Measurements from ENCODE around the gene CLEC2L. TPM values are rescaled to one million over a fixed set of nuclear protein-coding genes. Genes with fewer than 3 reads are reported as not detected.

The CLEC2L gene
- total RNA-seq, 3 donors from 2014 or later, result not detected

GRCh38 chr7:139492293-139492692 lies 31.2 kb upstream of the CLEC2L start:
- Histone ChIP-seq H3K36me3 (ENCODE audit: low read depth) (no peaks in the 10 kb centered on the region), H3K4me1 (ENCODE audit: low read depth) (no peaks in the 10 kb centered on the region), H3K4me3 (no peak overlapping the region), H3K9me3 (peaks cover 10% of the 10 kb centered on the region)
- no peak for TF ChIP-seq CTCF (IDR thresholded peaks at IDR 0.05)
- intact Hi-C loops (cut with DNase I, micrococcal nuclease), result loop anchor here in 1 of 2 donors (10.0 kb wide), 1 partner anchor 503 kb away; no protein-coding TSS in a partner anchor
- DNase-seq (no peak), ATAC-seq (no peak)

DNA sequence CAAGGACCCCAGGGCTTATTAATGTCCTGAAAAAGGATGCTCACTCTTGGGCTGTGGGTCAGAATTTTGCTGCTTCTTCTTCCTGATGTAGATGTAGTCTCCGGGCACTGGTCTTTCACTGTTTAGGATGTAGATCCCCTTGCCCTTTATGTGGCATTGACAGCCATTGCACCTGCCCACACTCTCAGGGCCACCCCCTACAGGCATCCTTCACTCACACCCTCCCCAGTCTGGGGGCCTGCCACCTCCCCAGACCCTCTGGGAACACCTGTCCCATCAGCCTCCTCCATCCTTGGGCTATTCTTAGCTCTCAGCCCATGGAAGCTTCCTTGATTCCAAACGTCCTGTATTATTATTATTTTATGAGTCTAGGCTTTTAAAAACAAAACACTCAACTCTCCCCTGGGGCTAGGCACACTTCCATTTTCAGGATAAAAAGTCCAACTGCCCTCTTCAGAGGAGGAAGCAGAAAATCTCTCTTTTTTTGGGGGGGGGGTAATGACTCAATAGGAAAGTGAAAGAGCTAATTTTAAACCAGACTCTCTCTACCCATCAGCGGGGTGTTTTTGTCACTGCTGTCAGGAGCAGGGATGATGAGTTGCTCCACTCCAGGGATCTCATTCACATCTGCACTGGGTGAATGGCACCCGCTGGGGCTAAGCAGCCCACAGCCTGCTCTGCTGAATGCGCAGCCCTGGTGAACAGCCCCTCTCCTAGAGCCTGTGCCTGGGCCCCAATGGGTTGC lies 28.5 kb upstream of the CLEC2L start:
- no peaks in the 10 kb centered on the region for H3K36me3 ChIP-seq (ENCODE audit: low read depth)
- H3K4me3 ChIP-seq, result no peak overlapping the region
- ATAC-seq (no peak), DNase-seq (no peak)
- TF ChIP-seq CTCF (IDR thresholded peaks at IDR 0.05), result no peak
- intact Hi-C loops (cut with DNase I, micrococcal nuclease), result loop anchor here in 1 of 2 donors (10.0 kb wide), 1 partner anchor 500 kb away; no protein-coding TSS in a partner anchor
- H3K9me3 ChIP-seq, result peaks cover 10% of the 10 kb centered on the region
- peaks cover 3% of the 10 kb centered on the region for H3K4me1 ChIP-seq (ENCODE audit: low read depth)

- intact Hi-C loops (cut with DNase I, micrococcal nuclease), result loop anchor here in 1 of 2 donors (10.0 kb wide), 1 partner anchor 499 kb away; no protein-coding TSS in a partner anchor
- no peak for TF ChIP-seq CTCF (IDR thresholded peaks at IDR 0.05)
- DNase-seq (no peak), ATAC-seq (no peak)
- peaks cover 10% of the 10 kb centered on the region for H3K9me3 ChIP-seq
- peaks cover 5% of the 10 kb centered on the region for H3K4me1 ChIP-seq (ENCODE audit: low read depth)
- H3K36me3 ChIP-seq (ENCODE audit: low read depth), result no peaks in the 10 kb centered on the region
- H3K4me3 ChIP-seq, result no peak overlapping the region
Observed at GRCh38 chr7:139495580-139496125, 27.8 kb upstream of the CLEC2L start.

- Histone ChIP-seq H3K4me3 (no peak overlapping the region), H3K4me1 (ENCODE audit: low read depth) (peaks cover 5% of the 10 kb centered on the region), H3K9me3 (peaks cover 10% of the 10 kb centered on the region), H3K36me3 (ENCODE audit: low read depth) (no peaks in the 10 kb centered on the region)
- DNase-seq, result no peak
- intact Hi-C loops (cut with DNase I, micrococcal nuclease), result loop anchor here in 1 of 2 donors (10.0 kb wide), 1 partner anchor 498 kb away; no protein-coding TSS in a partner anchor
- no peak for ATAC-seq
- no peak for TF ChIP-seq CTCF (IDR thresholded peaks at IDR 0.05)
Observed at GRCh38 chr7:139496528-139496927, 27.0 kb upstream of the CLEC2L start.

- intact Hi-C loops (cut with DNase I, micrococcal nuclease), result no loop called here
- ATAC-seq, result no peak
Observed at GRCh38 chr7:139500770-139501138, 22.7 kb upstream of the CLEC2L start.

More at GRCh38 chr7:139500770-139501138, 22.7 kb upstream of the CLEC2L start:
- TF ChIP-seq CTCF (IDR thresholded peaks at IDR 0.05), result no peak
- Histone ChIP-seq H3K36me3 (ENCODE audit: low read depth) (no peaks in the 10 kb centered on the region), H3K4me1 (ENCODE audit: low read depth) (peaks cover 5% of the 10 kb centered on the region), H3K4me3 (no peak overlapping the region), H3K9me3 (no peaks in the 10 kb centered on the region)
- DNase-seq, result no peak
